Measurements from ENCODE around the gene KDM2B.
A peak's percentile ranks its signal among the peaks of the same experiment; 100 is the strongest.
"Not testable (repeated sequence)": the region's sequence is repeated elsewhere in the genome, so short reads cannot be mapped to it uniquely, and the experiment has no call there.

KDM2B gene

GRCh38 chr12:121423253-121423652 lies 157.6 kb downstream of the KDM2B start:
- Histone ChIP-seq H3K4me3 (no peak overlapping the region), H3K27ac (peak overlapping the region in 1 of 21 experiments; percentile 21)

GRCh38 chr12:121420109-121420508 lies 160.7 kb downstream of the KDM2B start:
- no peak overlapping the region for H3K4me3 ChIP-seq

GRCh38 chr12:121417847-121418246 lies 163.0 kb downstream of the KDM2B start:
- H3K27ac ChIP-seq = no peak overlapping the region
- no peak overlapping the region for H3K4me3 ChIP-seq

More at GRCh38 chr12:121420109-121420508, 160.7 kb downstream of the KDM2B start:
- H3K27ac ChIP-seq = no peak overlapping the region

- H3K27ac ChIP-seq = no peak overlapping the region
- no peak overlapping the region for H3K4me3 ChIP-seq
Measured at GRCh38 chr12:121413917-121414316, 166.9 kb downstream of the KDM2B start.

- no peak overlapping the region for H3K27ac ChIP-seq
Measured at GRCh38 chr12:121405211-121405610, 175.6 kb downstream of the KDM2B start.

GRCh38 chr12:121404734-121405133 lies 176.1 kb downstream of the KDM2B start:
- Histone ChIP-seq H3K27ac (no peak overlapping the region), H3K4me3 (no peak overlapping the region)

More at GRCh38 chr12:121405211-121405610, 175.6 kb downstream of the KDM2B start:
- no peak overlapping the region for H3K4me3 ChIP-seq

GRCh38 chr12:121403721-121404120 lies 177.1 kb downstream of the KDM2B start:
- no peak overlapping the region for H3K4me3 ChIP-seq
- no peak overlapping the region for H3K27ac ChIP-seq

GRCh38 chr12:121400332-121401139 lies 180.3 kb downstream of the KDM2B start:
- peak overlapping the region; percentile 69 to 99 (median 91) for H3K4me3 ChIP-seq
- H3K27ac ChIP-seq = peak overlapping the region; percentile 59 to 99 (median 93)

- Histone ChIP-seq H3K4me3 (peak within 1 kb of the TSS; percentile 69 to 99 (median 91)), H3K27ac (peak within 1 kb of the TSS; percentile 59 to 99 (median 93))
Measured at GRCh38 chr12:121399391-121400331, 181.2 kb downstream of the KDM2B start, which contains the start of gene RNF34. Gene RNF34 (plus strand): TSS chr12:121400118. CDS start chr12:121400213, 95 bp downstream.

GRCh38 chr12:121398355-121398754 lies 182.5 kb downstream of the KDM2B start:
- Histone ChIP-seq H3K27ac (no peak overlapping the region), H3K4me3 (no peak overlapping the region)

GRCh38 chr12:121397521-121397920 lies 183.3 kb downstream of the KDM2B start:
- Histone ChIP-seq H3K4me3 (no peak overlapping the region), H3K27ac (no peak overlapping the region)

GRCh38 chr12:121392325-121392716 lies 188.5 kb downstream of the KDM2B start:
- no peak overlapping the region for H3K4me3 ChIP-seq
- H3K27ac ChIP-seq = peak overlapping the region in 6 of 21 experiments; percentile 15 to 47 (median 36)

- peak overlapping the region in 12 of 21 experiments; percentile 15 to 57 (median 38) for H3K27ac ChIP-seq
Measured at GRCh38 chr12:121391619-121392324, 189.1 kb downstream of the KDM2B start.

GRCh38 chr12:121390856-121391255 lies 190.0 kb downstream of the KDM2B start:
- no peak overlapping the region for H3K4me3 ChIP-seq
- no peak overlapping the region for H3K27ac ChIP-seq

More at GRCh38 chr12:121391619-121392324, 189.1 kb downstream of the KDM2B start:
- H3K4me3 ChIP-seq = peak overlapping the region in 2 of 7 experiments; percentile 1 to 26

- Histone ChIP-seq H3K27ac (no peak overlapping the region), H3K4me3 (no peak overlapping the region)
Measured at GRCh38 chr12:121388421-121388981, 192.3 kb downstream of the KDM2B start.

- H3K27ac ChIP-seq, H3K4me3 ChIP-seq: not testable (repeated sequence)
Measured at GRCh38 chr12:121384891-121385290, 195.9 kb downstream of the KDM2B start.

- H3K27ac ChIP-seq = no peak overlapping the region
Measured at GRCh38 chr12:121383601-121384021, 197.2 kb downstream of the KDM2B start.

GRCh38 chr12:121379945-121380344 lies 200.9 kb downstream of the KDM2B start:
- Histone ChIP-seq H3K27ac (no peak overlapping the region), H3K4me3 (no peak overlapping the region)

More at GRCh38 chr12:121383601-121384021, 197.2 kb downstream of the KDM2B start:
- no peak overlapping the region for H3K4me3 ChIP-seq

Measured in skin epidermis (tissue), 12 donors.